Endothelial cell of umbilical vein (primary cell): Measurements from ENCODE around the gene SDC1. TPM values are rescaled to one million over a fixed set of nuclear protein-coding genes. Genes with fewer than 3 reads are reported as not detected.

Source experiments
- BruUV-seq: library from RNA; stranded (reverse); fragments of 400-500 nt; replicated peaks from 2 replicates; lab custom pipeline; 2021; lab: Mats Ljungman, UMichigan
- CTCF ChIA-PET: fragments of 300-600, 350-600 bp; sonication (Branson Sonifier 250); formaldehyde crosslinking; loops from one replicate; lab custom pipeline; 2021; ENCODE audit warnings: antibody characterized with exemption, inconsistent platforms; lab: Charles Lee
- POLR2A ChIA-PET: fragments of 300-600, 350-600 bp; sonication (Branson Sonifier 250); formaldehyde crosslinking; loops from one replicate; lab custom pipeline; 2021; ENCODE audit warnings: antibody characterized with exemption, inconsistent platforms; lab: Charles Lee
- DNase-seq: peaks from one replicate; pipeline ENCODE4 v3.0.0-alpha.2; 2011; ENCODE audit warnings: low read depth, low spot score
- FAIRE-seq: peaks from 2 replicates; lab custom pipeline; 2011; peaks lifted over from hg19 to GRCh38; lab: Jason Lieb, UNC
- H2AFZ ChIP-seq: 2 replicates; pipeline ENCODE4 v1.6.0; 2012; ENCODE audit warnings: low read depth, low read length, control low read depth, inconsistent platforms
- H3K27ac ChIP-seq: 2 replicates; pipeline ENCODE4 v1.5.1; 2011; ENCODE audit warnings: low read depth, mild to moderate bottlenecking, control low read depth, low read length, moderate library complexity; ENCODE audit not compliant: insufficient read depth
- H3K27me3 ChIP-seq, 2 experiments: 2 replicates each; pipeline versions ENCODE4 v1.6.0 to v1.6.1; 2011; ENCODE audit warnings: low read length in 2 of 2, mixed read lengths in 1 of 2; ENCODE audit not compliant: control insufficient read depth in 2 of 2, insufficient read depth in 2 of 2
- H3K36me3 ChIP-seq, 2 experiments: 2 replicates in 1 of 2; 3 replicates in 1 of 2; pipeline ENCODE4 v1.5.1; 2011; ENCODE audit warnings: low read length in 2 of 2, mild to moderate bottlenecking in 1 of 2, moderate library complexity in 1 of 2; ENCODE audit not compliant: control insufficient read depth in 2 of 2, insufficient read depth in 2 of 2; ENCODE audit errors: extremely low read depth in 1 of 2
- H3K4me1 ChIP-seq: 3 replicates; pipeline ENCODE4 v1.5.1; 2011; ENCODE audit warnings: mild to moderate bottlenecking, low read length; ENCODE audit not compliant: control insufficient read depth, insufficient read depth; ENCODE audit errors: extremely low read depth
- H3K4me2 ChIP-seq: 2 replicates; pipeline ENCODE4 v1.6.1; 2011; ENCODE audit warnings: low read length, control low read depth, mixed read lengths; ENCODE audit not compliant: insufficient read depth
- H3K4me3 ChIP-seq, 3 experiments: fragments of 200-600 bp in 1 of 3; sonication (generic), shearing (Covaris generic) in 1 of 3; replicated peaks in 1 of 3; 2 replicates each; pipeline ENCODE4 v1.5.1; 2011 to 2016; ENCODE audit warnings: control low read depth in 3 of 3, low read length in 3 of 3, mild to moderate bottlenecking in 2 of 3, inconsistent platforms in 1 of 3, low read depth in 1 of 3, moderate library complexity in 1 of 3; ENCODE audit not compliant: insufficient read depth in 1 of 3
- H3K79me2 ChIP-seq: 2 replicates; pipeline ENCODE4 v1.6.0; 2012; ENCODE audit warnings: low read length, inconsistent platforms; ENCODE audit not compliant: control insufficient read depth, insufficient read depth
- H3K9ac ChIP-seq: replicated peaks from 2 replicates; pipeline ENCODE3; 2011; ENCODE audit warnings: low read length, control low read depth; ENCODE audit not compliant: insufficient read depth; ENCODE audit errors: extremely low read depth
- H3K9me1 ChIP-seq: replicated peaks from 3 replicates; pipeline ENCODE4 v1.6.0; 2011; ENCODE audit warnings: mild to moderate bottlenecking, low read length; ENCODE audit not compliant: control insufficient read depth, insufficient read depth; ENCODE audit errors: extremely low read depth
- H3K9me3 ChIP-seq: replicated peaks from 2 replicates; pipeline ENCODE4 v1.5.1; 2012; ENCODE audit warnings: low read length, inconsistent platforms; ENCODE audit not compliant: control insufficient read depth, insufficient read depth
- H4K20me1 ChIP-seq: replicated peaks from 2 replicates; pipeline ENCODE3; 2011; ENCODE audit warnings: mild to moderate bottlenecking, low read length; ENCODE audit not compliant: control insufficient read depth, insufficient read depth; ENCODE audit errors: extremely low read depth
- CTCF ChIP-seq, 2 donors: IDR thresholded peaks; 1 replicate in 1 of 2; 2 replicates in 1 of 2; pipeline ENCODE4 v1.5.1; 2011; ENCODE audit warnings: low read length in 2 of 2, mild to moderate bottlenecking in 2 of 2, moderate library complexity in 2 of 2, control low read depth in 1 of 2, inconsistent platforms in 1 of 2, low read depth in 1 of 2; ENCODE audit not compliant: insufficient read depth in 1 of 2; ENCODE audit errors: extremely low read depth in 1 of 2
- EZH2 ChIP-seq: IDR thresholded peaks from 2 replicates; pipeline ENCODE4 v1.6.1; 2012; ENCODE audit warnings: borderline replicate concordance, low read depth, mild to moderate bottlenecking, moderate library complexity, low read length, inconsistent platforms; ENCODE audit not compliant: severe bottlenecking
- FOS ChIP-seq: IDR thresholded peaks from 2 replicates; pipeline ENCODE4 v1.6.1; 2011; ENCODE audit warnings: mild to moderate bottlenecking, low read length, moderate library complexity, borderline replicate concordance; ENCODE audit not compliant: insufficient read depth
- GATA2 ChIP-seq: IDR thresholded peaks from 2 replicates; pipeline ENCODE4 v1.7.0; 2011; ENCODE audit warnings: low read depth, mild to moderate bottlenecking, moderate library complexity, mixed read lengths, low read length; ENCODE audit not compliant: insufficient read length, insufficient read depth
- JUN ChIP-seq: IDR thresholded peaks from 2 replicates; pipeline ENCODE4 v1.6.1; 2011; ENCODE audit warnings: borderline replicate concordance, low read depth; ENCODE audit not compliant: insufficient read length, insufficient read depth
- MAX ChIP-seq: IDR thresholded peaks from 2 replicates; pipeline ENCODE4 v1.6.1; 2011; ENCODE audit not compliant: insufficient read depth, insufficient read length
- MYC ChIP-seq: IDR thresholded peaks from one replicate; pipeline ENCODE4 v1.6.1; 2011; ENCODE audit warnings: mild to moderate bottlenecking, low read depth, low read length
- POLR2A ChIP-seq: IDR thresholded peaks from 2 replicates; pipeline ENCODE4 v1.6.1; 2012; ENCODE audit warnings: low read depth, mild to moderate bottlenecking, control low read depth, low read length
- POLR2AphosphoS5 ChIP-seq: IDR thresholded peaks from 2 replicates; pipeline ENCODE4 v1.6.1; 2012; ENCODE audit warnings: low read depth, mild to moderate bottlenecking, control low read depth, low read length, moderate library complexity; ENCODE audit not compliant: insufficient read depth
- dilution Hi-C: fragments of 300-500 bp; cut with MboI; formaldehyde crosslinking; loops from one replicate; pipeline ENCODE4 v1.15.0; 2019; ENCODE audit warnings: low sequenced_read_pairs; ENCODE audit not compliant: extremely low pct_ligation_motif_present
- intact Hi-C: fragments of 100-400 bp; cut with micrococcal nuclease; formaldehyde crosslinking; loops from one replicate; pipeline ENCODE4 v1.10.0; 2022
- polyA plus RNA-seq, 4 experiments: library from polyadenylated mRNA; depleted of rRNA in 3 of 4; stranded (reverse) in 3 of 4; unstranded in 1 of 4; fragments of >200 nt; gene quantifications; 2 replicates each; pipeline versions ENCODE4 v1.2.1 to v1.2.3, GENCODE V29; 2011 to 2012; ENCODE audit warnings: missing spikeins in 1 of 4
- total RNA-seq: library from RNA; stranded (reverse); gene quantifications from 2 replicates; pipeline ENCODE4 v1.2.3, GENCODE V29; 2021

SDC1 gene
- total and polyA plus RNA-seq, 2 donors (not counting 3 experiments of a cell fraction or from before 2014, with no cell fraction given), result 3.2 to 4.0 TPM

- FAIRE-seq (no peak), DNase-seq (no peak)
- ChIA-PET POLR2A (no interaction called here), CTCF (interaction anchor here (0.9 to 1.6 kb wide), 3 partner anchors 11 to 61 kb away, joined by 4 to 11 read pairs (median 6); partner anchors contain the start of gene SDC1)
- no peaks in the 10 kb centered on the region for H3K9me3 ChIP-seq
- no peaks in the 10 kb centered on the region for H3K79me2 ChIP-seq
- no peak overlapping the region for H3K27ac ChIP-seq
- no peaks in the 10 kb centered on the region for H3K4me1 ChIP-seq
- no peak overlapping the region for H3K4me2 ChIP-seq
- H3K9me1 ChIP-seq, result no peaks in the 10 kb centered on the region
- no peak overlapping the region for H3K9ac ChIP-seq
- H4K20me1 ChIP-seq, result no peaks in the 10 kb centered on the region
- no TSS peak for BruUV-seq
- intact Hi-C loops (no loop called here), dilution Hi-C loops (no loop called here)
- no peaks in the 10 kb centered on the region for H3K27me3 ChIP-seq
- TF ChIP-seq JUN (no peak), MYC (no peak), MAX (no peak), POLR2A (no peak), POLR2AphosphoS5 (no peak), FOS (no peak), EZH2 (no peak), CTCF (IDR thresholded peaks at IDR 0.05; ENCODE audit: extremely low read depth in 1 of 2, insufficient read depth in 1 of 2, low read depth in 1 of 2, low read length in 2 of 2) (no peak), GATA2 (no peak)
- no peaks in the 10 kb centered on the region for H3K36me3 ChIP-seq
- no peak overlapping the region for H3K4me3 ChIP-seq
- H2AFZ ChIP-seq, result no peak overlapping the region
Measured at GRCh38 chr2:20197192-20197591, 27.7 kb downstream of the SDC1 start.
